Midbrain (tissue), 1 donor: ENCODE results near the gene CPSF6.
"Not testable (repeated sequence)": the region's sequence is repeated elsewhere in the genome, so short reads cannot be mapped to it uniquely, and the experiment has no call there.

Source experiments
- DNase-seq: peaks from one replicate; lab custom pipeline; 2025; lab: John Stamatoyannopoulos, UW

CPSF6 gene

GRCh38 chr12:69262264-69262974 lies 23.1 kb downstream of the CPSF6 start:
- DNase-seq = no peak

GRCh38 chr12:69265205-69265604 lies 25.8 kb downstream of the CPSF6 start:
- DNase-seq = no peak

GRCh38 chr12:69265633-69266032 lies 26.3 kb downstream of the CPSF6 start:
- DNase-seq = not testable (repeated sequence)

GRCh38 chr12:69266036-69266635 lies 26.8 kb downstream of the CPSF6 start:
- no peak for DNase-seq

- DNase-seq = no peak
Observed at GRCh38 chr12:69269736-69270135, 30.4 kb downstream of the CPSF6 start.

GRCh38 chr12:69272511-69272910 lies 33.1 kb downstream of the CPSF6 start:
- no peak for DNase-seq

GRCh38 chr12:69274861-69275260 lies 35.5 kb downstream of the CPSF6 start:
- no peak for DNase-seq

- no peak for DNase-seq
Observed at GRCh38 chr12:69275471-69275891, 36.1 kb downstream of the CPSF6 start.

- no peak for DNase-seq
Observed at GRCh38 chr12:69278814-69279782, 39.7 kb downstream of the CPSF6 start.

GRCh38 chr12:69284131-69284530 lies 44.8 kb downstream of the CPSF6 start:
- DNase-seq = peak; percentile 66

- no peak for DNase-seq
Observed at GRCh38 chr12:69287556-69287955, 48.2 kb downstream of the CPSF6 start.

GRCh38 chr12:69290545-69291277 lies 51.3 kb downstream of the CPSF6 start:
- peak; percentile 76 for DNase-seq

GRCh38 chr12:69291278-69291593 lies 51.9 kb downstream of the CPSF6 start:
- no peak for DNase-seq

GRCh38 chr12:69298133-69298532 lies 58.8 kb downstream of the CPSF6 start:
- DNase-seq = no peak

GRCh38 chr12:69298947-69299346 lies 59.6 kb downstream of the CPSF6 start:
- no peak for DNase-seq

- no peak for DNase-seq
Observed at GRCh38 chr12:69304284-69304683, 64.9 kb downstream of the CPSF6 start.

- DNase-seq = no peak
Observed at GRCh38 chr12:69309461-69309860, 70.1 kb downstream of the CPSF6 start.

GRCh38 chr12:69313209-69313608 lies 73.8 kb downstream of the CPSF6 start:
- DNase-seq = no peak

GRCh38 chr12:69316784-69317183 lies 77.4 kb downstream of the CPSF6 start:
- DNase-seq = not testable (repeated sequence)

GRCh38 chr12:69317233-69317632 lies 77.9 kb downstream of the CPSF6 start:
- DNase-seq = not testable (repeated sequence)

GRCh38 chr12:69318225-69318624 lies 78.9 kb downstream of the CPSF6 start:
- DNase-seq = no peak

- DNase-seq = no peak
Observed at GRCh38 chr12:69321351-69321750, 82.0 kb downstream of the CPSF6 start.
